Naive B cell (primary cell): ENCODE measurements around the gene FOCAD. TPM values are rescaled to one million over a fixed set of nuclear protein-coding genes. Genes with fewer than 3 reads are reported as not detected.

Experiments used
- ATAC-seq, 2 donors: fragments of 150-1000 bp; cut with Tn5 transposase; 2 replicates each; pipeline ENCODE4 v1.10.0; 2021; ENCODE audit warnings: low read depth in 2 of 2, mild to moderate bottlenecking in 2 of 2, moderate library complexity in 2 of 2
- DNase-seq: peaks from one replicate; pipeline ENCODE4 v3.0.0; 2022
- H3K27ac Mint-ChIP-seq, 6 donors: one replicate each; pipeline ENCODE4 v1.8.0; 2020 to 2022; ENCODE audit warnings: mild to moderate bottlenecking in 6 of 6, mixed read lengths in 6 of 6, moderate library complexity in 5 of 6, inconsistent platforms in 2 of 6
- H3K27me3 Mint-ChIP-seq, 3 donors: one replicate each; pipeline ENCODE4 v1.8.0; 2021 to 2022; ENCODE audit warnings: mixed read lengths in 3 of 3, mild to moderate bottlenecking in 1 of 3
- H3K36me3 Mint-ChIP-seq, 2 donors: one replicate each; pipeline ENCODE4 v1.8.0; 2020 to 2022; ENCODE audit warnings: mixed read lengths in 2 of 2, inconsistent platforms in 1 of 2, mild to moderate bottlenecking in 1 of 2
- H3K4me1 Mint-ChIP-seq, 3 donors: one replicate each; pipeline ENCODE4 v1.8.0; 2020 to 2022; ENCODE audit warnings: mixed read lengths in 3 of 3, inconsistent platforms in 1 of 3, mild to moderate bottlenecking in 1 of 3, moderate library complexity in 1 of 3
- H3K4me3 Mint-ChIP-seq, 8 donors: one replicate each; pipeline ENCODE4 v1.8.0; 2020 to 2022; ENCODE audit warnings: mild to moderate bottlenecking in 8 of 8, mixed read lengths in 8 of 8, moderate library complexity in 8 of 8, inconsistent platforms in 2 of 8
- H3K9me3 Mint-ChIP-seq, 7 donors: one replicate each; pipeline ENCODE4 v1.8.0; 2020 to 2022; ENCODE audit warnings: mixed read lengths in 7 of 7, mild to moderate bottlenecking in 5 of 7, inconsistent platforms in 2 of 7, moderate library complexity in 1 of 7
- polyA plus RNA-seq, 6 donors: library from polyadenylated mRNA; unstranded; fragments of 300-500 nt; fragmentation: Illumina TruSeq; gene quantifications; one replicate each; pipeline ENCODE4 v1.2.3, GENCODE V29; 2021; ENCODE audit warnings: low read depth in 6 of 6

The FOCAD gene
- polyA plus RNA-seq, 6 donors from 2014 or later: 3.0 to 9.2 (median 5.5) TPM

GRCh38 chr9:20725675-20726074 is 41.6 kb downstream of the FOCAD start:
- Mint-ChIP-seq H3K36me3 (peaks cover 19 to 22% of the 10 kb centered on the region in 2 donors), H3K27ac (peak overlapping the region in 4 of 6 donors; percentile 21 to 75 (median 36)), H3K4me1 (peaks cover 14 to 25% (median 20%) of the 10 kb centered on the region in 3 donors), H3K27me3 (no peaks in the 10 kb centered on the region), H3K9me3 (peaks cover 0 to 6% (median 0%) of the 10 kb centered on the region in 7 donors), H3K4me3 (peak overlapping the region in 3 of 8 donors; percentile 10 to 26 (median 22))
- DNase-seq (no peak), ATAC-seq (no peak)

DNA sequence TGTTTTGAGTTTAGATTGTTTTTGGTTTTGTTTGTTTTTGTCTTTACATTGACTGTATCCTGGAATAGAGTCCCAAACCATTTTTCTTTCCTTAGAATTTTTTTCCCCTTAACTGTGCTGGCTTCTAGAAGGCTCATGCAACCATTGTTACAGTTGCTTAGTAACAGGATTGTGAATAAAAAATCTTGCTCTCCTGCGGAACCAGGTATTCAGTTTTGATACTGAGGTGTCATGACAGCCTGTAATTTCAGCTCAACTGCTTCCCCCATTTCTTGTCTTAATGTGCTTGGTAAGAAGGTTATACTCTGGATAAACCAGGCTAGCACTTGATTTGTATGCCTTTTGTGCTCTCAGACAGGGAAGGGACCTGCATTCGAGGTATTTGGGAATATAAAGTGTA is 42.1 kb downstream of the FOCAD start:
- peaks cover 14 to 25% (median 20%) of the 10 kb centered on the region in 3 donors for H3K4me1 Mint-ChIP-seq
- H3K9me3 Mint-ChIP-seq: peaks cover 0 to 6% (median 0%) of the 10 kb centered on the region in 7 donors
- H3K27me3 Mint-ChIP-seq: no peaks in the 10 kb centered on the region
- peak overlapping the region in 2 of 8 donors; percentile 22 to 26 for H3K4me3 Mint-ChIP-seq
- H3K36me3 Mint-ChIP-seq: peaks cover 15 to 22% of the 10 kb centered on the region in 2 donors
- ATAC-seq: no peak
- peak overlapping the region in 3 of 6 donors; percentile 21 to 75 (median 30) for H3K27ac Mint-ChIP-seq
- no peak for DNase-seq

- no peaks in the 10 kb centered on the region for H3K9me3 Mint-ChIP-seq
- no peak overlapping the region for H3K27ac Mint-ChIP-seq
- H3K4me1 Mint-ChIP-seq: peaks cover 10 to 19% (median 17%) of the 10 kb centered on the region in 3 donors
- no peak overlapping the region for H3K4me3 Mint-ChIP-seq
- H3K27me3 Mint-ChIP-seq: no peaks in the 10 kb centered on the region
- H3K36me3 Mint-ChIP-seq: peaks cover 0 to 13% of the 10 kb centered on the region in 2 donors
- DNase-seq (no peak), ATAC-seq (no peak)
These were observed 44.6 kb downstream of the FOCAD start for GRCh38 chr9:20728493-20729220.

DNA sequence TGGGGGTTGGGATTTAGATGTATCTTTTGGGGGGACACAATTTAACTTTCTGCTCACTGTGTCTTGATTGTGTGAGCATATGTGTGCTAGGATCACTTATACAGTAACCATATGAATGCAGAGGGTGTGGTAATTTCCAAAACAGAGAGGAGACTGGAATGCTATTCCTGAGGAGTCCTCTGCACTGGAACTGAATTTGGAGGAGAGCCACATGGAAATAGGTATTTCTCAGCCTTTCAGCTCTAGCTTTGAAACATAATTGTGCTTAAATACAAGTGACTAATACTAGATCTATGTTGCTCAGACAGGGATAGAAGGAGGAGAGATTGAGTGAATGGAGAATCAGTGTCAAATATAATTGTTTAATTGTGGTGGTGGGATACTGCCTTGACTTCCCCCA is 45.5 kb downstream of the FOCAD start:
- Mint-ChIP-seq H3K9me3 (no peaks in the 10 kb centered on the region), H3K27me3 (no peaks in the 10 kb centered on the region), H3K36me3 (peaks cover 0 to 11% of the 10 kb centered on the region in 2 donors), H3K4me3 (no peak overlapping the region), H3K27ac (no peak overlapping the region), H3K4me1 (peaks cover 10 to 19% (median 17%) of the 10 kb centered on the region in 3 donors)
- ATAC-seq: no peak
- no peak for DNase-seq

DNA sequence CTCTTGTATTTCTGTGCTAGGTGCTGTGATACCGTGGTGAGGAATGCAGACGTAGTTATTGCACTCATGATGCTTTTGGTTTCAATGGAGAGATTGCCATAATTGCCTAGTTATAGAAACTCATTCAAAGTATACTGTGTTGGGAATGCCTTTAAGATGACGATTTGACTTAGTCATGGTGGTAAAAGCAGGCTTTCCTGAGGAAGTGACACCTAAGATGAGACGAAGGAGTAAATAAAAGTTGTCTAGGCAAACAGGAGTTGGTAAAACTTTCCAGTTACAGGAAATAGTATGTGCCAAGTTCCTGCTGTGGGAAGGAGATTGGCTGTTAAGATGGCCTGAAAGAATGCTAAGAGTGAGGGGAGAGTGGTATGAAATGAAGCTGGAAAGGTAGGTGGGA is 48.1 kb downstream of the FOCAD start:
- Mint-ChIP-seq H3K36me3 (peaks cover 0 to 17% of the 10 kb centered on the region in 2 donors), H3K4me1 (peaks cover 0 to 2% (median 0%) of the 10 kb centered on the region in 3 donors), H3K4me3 (no peak overlapping the region), H3K9me3 (no peaks in the 10 kb centered on the region), H3K27ac (no peak overlapping the region), H3K27me3 (no peaks in the 10 kb centered on the region)
- DNase-seq (no peak), ATAC-seq (no peak)

GRCh38 chr9:20734275-20734674 is 50.2 kb downstream of the FOCAD start:
- Mint-ChIP-seq H3K9me3 (no peaks in the 10 kb centered on the region), H3K36me3 (peaks cover 0 to 20% of the 10 kb centered on the region in 2 donors), H3K4me3 (no peak overlapping the region), H3K4me1 (no peaks in the 10 kb centered on the region), H3K27me3 (no peaks in the 10 kb centered on the region), H3K27ac (no peak overlapping the region)
- no peak for DNase-seq
- ATAC-seq: no peak

- H3K4me3 Mint-ChIP-seq: no peak overlapping the region
These were observed 56.2 kb downstream of the FOCAD start for GRCh38 chr9:20740304-20740703.

GRCh38 chr9:20740929-20741582 is 57.0 kb downstream of the FOCAD start:
- no peaks in the 10 kb centered on the region for H3K27me3 Mint-ChIP-seq
- H3K36me3 Mint-ChIP-seq: peaks cover 0 to 16% of the 10 kb centered on the region in 2 donors
- DNase-seq (no peak), ATAC-seq (no peak)
- no peak overlapping the region for H3K4me3 Mint-ChIP-seq
- H3K4me1 Mint-ChIP-seq: peaks cover 0 to 6% (median 0%) of the 10 kb centered on the region in 3 donors
- no peak overlapping the region for H3K27ac Mint-ChIP-seq
- H3K9me3 Mint-ChIP-seq: no peaks in the 10 kb centered on the region

More at GRCh38 chr9:20740304-20740703, 56.2 kb downstream of the FOCAD start:
- H3K36me3 Mint-ChIP-seq: peaks cover 0 to 16% of the 10 kb centered on the region in 2 donors
- peaks cover 0 to 6% (median 0%) of the 10 kb centered on the region in 3 donors for H3K4me1 Mint-ChIP-seq
- no peaks in the 10 kb centered on the region for H3K9me3 Mint-ChIP-seq
- no peaks in the 10 kb centered on the region for H3K27me3 Mint-ChIP-seq
- no peak overlapping the region for H3K27ac Mint-ChIP-seq
- ATAC-seq (no peak), DNase-seq (no peak)

DNA sequence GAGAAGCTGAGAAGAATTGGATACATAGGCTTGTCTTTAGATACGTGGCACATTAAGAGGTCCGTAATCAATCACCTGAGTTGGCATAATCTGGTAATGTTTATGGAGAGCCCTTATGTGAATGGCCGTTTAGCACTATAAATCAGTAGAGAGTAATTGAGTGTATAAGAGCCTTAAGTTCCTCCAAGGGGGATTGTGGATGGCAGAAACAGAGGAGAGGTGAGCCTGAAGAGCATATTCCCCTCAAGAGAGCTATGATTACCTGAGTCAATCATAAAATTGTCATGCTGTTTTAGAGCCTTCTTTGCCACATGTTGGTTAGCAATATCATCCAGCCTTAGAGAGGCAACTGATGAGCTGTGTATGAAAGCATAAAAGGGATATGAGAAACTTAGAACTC is 58.8 kb downstream of the FOCAD start:
- H3K4me1 Mint-ChIP-seq: peaks cover 0 to 6% (median 0%) of the 10 kb centered on the region in 3 donors
- ATAC-seq (no peak), DNase-seq (no peak)
- H3K9me3 Mint-ChIP-seq: no peaks in the 10 kb centered on the region
- no peaks in the 10 kb centered on the region for H3K27me3 Mint-ChIP-seq
- no peak overlapping the region for H3K4me3 Mint-ChIP-seq
- peaks cover 0 to 7% of the 10 kb centered on the region in 2 donors for H3K36me3 Mint-ChIP-seq
- no peak overlapping the region for H3K27ac Mint-ChIP-seq

DNA sequence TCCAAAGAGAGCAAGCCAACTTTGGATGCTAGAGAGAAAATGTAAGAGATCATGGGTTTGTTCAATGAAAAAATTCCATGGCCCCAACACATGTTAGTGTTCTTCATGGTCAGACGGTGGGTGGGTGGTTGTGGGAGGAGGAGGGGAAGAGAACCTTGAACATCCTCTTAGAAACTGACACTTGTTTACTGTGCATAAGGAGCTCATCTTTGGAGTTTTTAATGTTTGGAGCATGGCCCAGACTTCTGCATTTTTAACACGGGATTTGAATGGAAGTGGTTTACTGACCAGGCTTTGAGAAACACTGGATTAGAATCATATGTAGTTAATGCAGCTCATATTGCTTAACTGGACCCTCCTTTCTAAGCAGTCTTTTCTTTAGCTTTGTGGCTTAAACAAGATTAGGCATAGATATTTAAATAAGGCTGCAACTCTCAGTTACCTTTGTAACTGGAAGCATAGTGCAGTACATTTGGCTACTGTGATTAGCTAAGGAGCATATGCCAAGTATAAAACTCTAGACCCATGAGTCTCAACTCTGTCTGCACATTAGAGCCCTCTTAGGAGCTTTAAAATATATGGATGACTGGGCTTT is 60.1 kb downstream of the FOCAD start:
- Mint-ChIP-seq H3K4me3 (no peak overlapping the region), H3K4me1 (peaks cover 0 to 6% (median 0%) of the 10 kb centered on the region in 3 donors), H3K9me3 (no peaks in the 10 kb centered on the region), H3K27me3 (no peaks in the 10 kb centered on the region), H3K36me3 (peaks cover 0 to 6% of the 10 kb centered on the region in 2 donors), H3K27ac (no peak overlapping the region)
- DNase-seq: no peak
- ATAC-seq: no peak

DNA sequence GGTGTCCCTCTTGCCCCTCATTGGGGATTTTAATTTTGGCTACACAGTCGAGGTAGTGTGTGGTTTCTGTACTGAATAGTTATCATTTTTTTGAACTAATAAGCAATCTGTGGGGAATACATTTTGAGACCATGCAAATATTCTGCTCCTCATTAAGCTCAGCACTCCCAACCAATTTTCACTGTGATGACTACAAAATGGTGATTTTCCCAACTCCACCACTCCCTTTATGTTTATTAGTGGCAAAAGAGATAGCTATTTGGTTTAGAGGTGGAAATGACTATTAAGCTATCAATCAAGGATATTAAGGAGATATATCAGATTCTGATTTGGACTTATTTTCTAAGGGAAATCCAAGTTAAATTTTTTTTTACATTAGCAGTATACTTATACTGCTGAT is 62.9 kb downstream of the FOCAD start:
- no peaks in the 10 kb centered on the region for H3K9me3 Mint-ChIP-seq
- no peak for ATAC-seq
- no peaks in the 10 kb centered on the region for H3K36me3 Mint-ChIP-seq
- H3K4me3 Mint-ChIP-seq: no peak overlapping the region
- DNase-seq: no peak
- no peak overlapping the region for H3K27ac Mint-ChIP-seq
- H3K4me1 Mint-ChIP-seq: peaks cover 0 to 6% (median 0%) of the 10 kb centered on the region in 3 donors
- H3K27me3 Mint-ChIP-seq: no peaks in the 10 kb centered on the region

- no peak overlapping the region for H3K4me3 Mint-ChIP-seq
- no peak for DNase-seq
- peak overlapping the region in 2 of 6 donors; percentile 24 to 67 for H3K27ac Mint-ChIP-seq
- no peaks in the 10 kb centered on the region for H3K4me1 Mint-ChIP-seq
- peaks cover 0 to 2% (median 0%) of the 10 kb centered on the region in 7 donors for H3K9me3 Mint-ChIP-seq
- ATAC-seq: no peak
- H3K27me3 Mint-ChIP-seq: no peaks in the 10 kb centered on the region
- no peaks in the 10 kb centered on the region for H3K36me3 Mint-ChIP-seq
These were observed 65.6 kb downstream of the FOCAD start for GRCh38 chr9:20749496-20750198.

DNA sequence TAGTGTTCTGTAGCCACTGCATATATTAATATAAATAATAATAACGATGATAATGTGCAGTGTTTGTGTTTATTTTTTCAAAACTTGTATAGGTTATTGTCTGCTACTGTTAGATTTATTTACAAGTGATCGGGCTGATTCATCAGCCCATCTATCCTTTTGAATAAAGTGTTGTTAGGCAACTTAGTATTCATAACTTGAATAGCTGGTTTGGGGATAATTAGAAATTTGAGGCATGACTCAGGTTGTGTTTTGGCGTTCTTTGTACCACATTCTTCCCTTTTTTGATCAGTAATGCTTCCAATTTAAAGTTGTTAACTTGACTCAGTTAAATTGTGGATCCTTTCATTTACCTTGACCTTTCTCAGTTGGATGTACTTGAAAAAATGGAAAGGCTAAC is 69.7 kb downstream of the FOCAD start:
- no peaks in the 10 kb centered on the region for H3K27me3 Mint-ChIP-seq
- peaks cover 0 to 4% (median 0%) of the 10 kb centered on the region in 3 donors for H3K4me1 Mint-ChIP-seq
- H3K36me3 Mint-ChIP-seq: peaks cover 5 to 17% of the 10 kb centered on the region in 2 donors
- ATAC-seq (no peak), DNase-seq (no peak)
- H3K9me3 Mint-ChIP-seq: peaks cover 0 to 5% (median 0%) of the 10 kb centered on the region in 7 donors
- no peak overlapping the region for H3K4me3 Mint-ChIP-seq
- no peak overlapping the region for H3K27ac Mint-ChIP-seq
